ENCODE measurements around the gene NAGA. TPM values are rescaled to one million over a fixed set of nuclear protein-coding genes. Genes with fewer than 3 reads are reported as not detected.
"Not testable (repeated sequence)": the region's sequence is repeated elsewhere in the genome, so short reads cannot be mapped to it uniquely, and the experiment has no call there.

The NAGA gene
- 181 TPM for total RNA-seq (2013)
- 100 to 1,000 TPM; 123 to 218 (median 200) TPM for polyA plus RNA-seq
- polyA minus RNA-seq = 196 and 293 TPM in 2 replicates
- 15.5 to 170 (median 127) reads per million in 11 experiments for total RNA-seq

- Histone ChIP-seq H3K9me3 (replicated peaks in 1 of 2; ENCODE audit: control insufficient read depth in 1 of 2, insufficient read depth in 1 of 2, low read length in 2 of 2) (no peaks in the 10 kb centered on the region), H2AFZ (ENCODE audit: insufficient read depth, low read depth, low read length, poor library complexity, severe bottlenecking) (peak within 1 kb of the TSS; percentile 77), H3K79me2 (ENCODE audit: insufficient read depth, low read length) (peaks cover 54% of the 10 kb centered on the region), H3K4me1 (ENCODE audit: control insufficient read depth in 1 of 2, insufficient read depth in 2 of 2, low read length in 2 of 2) (peaks cover 52 to 76% of the 10 kb centered on the region in 2 donors), H3K4me3 (replicated peaks in 1 of 3; ENCODE audit: low read depth in 2 of 3, low read length in 3 of 3) (peak within 1 kb of the TSS; percentile 57 to 81 (median 74)), H4K20me1 (ENCODE audit: insufficient read depth, low read length) (peaks cover 40% of the 10 kb centered on the region), H3K27ac (ENCODE audit: low read depth in 1 of 2, low read length in 2 of 2) (peak within 1 kb of the TSS; percentile 87), H3K36me3 (replicated peaks in 1 of 2; ENCODE audit: control insufficient read depth in 1 of 2, insufficient read depth in 2 of 2, low read length in 2 of 2) (peaks cover 29 to 33% of the 10 kb centered on the region in 2 donors), H3K27me3 (ENCODE audit: control insufficient read depth in 2 of 2, insufficient read depth in 2 of 2, low read length in 2 of 2) (no peaks in the 10 kb centered on the region), H3K9ac (ENCODE audit: insufficient read depth, low read length, poor library complexity, severe bottlenecking) (peak within 1 kb of the TSS; percentile 66), H3K4me2 (replicated peaks; ENCODE audit: extremely low read depth, low read length, poor library complexity, severe bottlenecking) (peak within 1 kb of the TSS; percentile 77)
- peak within 1 kb of the TSS; percentile 87 to 91 for H3K4me3 Mint-ChIP-seq
- peaks cover 65% of the 10 kb centered on the region for H3K4me1 Mint-ChIP-seq
- H3K9me3 Mint-ChIP-seq = peaks cover 0 to 2% (median 0%) of the 10 kb centered on the region in 7 donors
- intact Hi-C loops (cut with micrococcal nuclease) = loop anchor here (5.0 kb wide), 1 partner anchor 73 kb away; the partner anchor contains the start of gene WBP2NL (in 2 of the 2)
- H3K27me3 Mint-ChIP-seq (ENCODE audit: low read depth in 3 of 3) = peaks cover 0 to 2% (median 2%) of the 10 kb centered on the region in 3 donors
- no peak for TF ChIP-seq CTCF (IDR thresholded peaks at IDR 0.05)
- peak; percentile 91 to 95 (median 94) for DNase-seq
- peaks cover 27 to 32% of the 10 kb centered on the region in 2 donors for H3K36me3 Mint-ChIP-seq
- peak within 1 kb of the TSS; percentile 91 to 98 (median 96) for H3K27ac Mint-ChIP-seq
- 0% methylated on average over 55 of the region's 56 CpGs for WGBS (ENCODE audit: insufficient coverage)
These were observed at the start of gene NAGA for GRCh38 chr22:42070517-42071422. Gene NAGA (minus strand): TSS chr22:42070812. CDS start chr22:42070297, 515 bp downstream.

- H3K9ac ChIP-seq (ENCODE audit: insufficient read depth, low read length, poor library complexity, severe bottlenecking) = no peak overlapping the region
- H3K4me2 ChIP-seq (replicated peaks; ENCODE audit: extremely low read depth, low read length, poor library complexity, severe bottlenecking) = no peak overlapping the region
- no peak for DNase-seq
- 100% methylated on average over 3 of the region's 4 CpGs for WGBS (ENCODE audit: insufficient coverage)
- peaks cover 18 to 31% (median 26%) of the 10 kb centered on the region in 7 donors for H3K9me3 Mint-ChIP-seq
- no peak overlapping the region for H3K27ac Mint-ChIP-seq
- H2AFZ ChIP-seq (ENCODE audit: insufficient read depth, low read depth, low read length, poor library complexity, severe bottlenecking) = no peak overlapping the region
- H3K9me3 ChIP-seq (replicated peaks in 1 of 2; ENCODE audit: control insufficient read depth in 1 of 2, insufficient read depth in 1 of 2, low read length in 2 of 2) = peaks cover 21 to 26% of the 10 kb centered on the region in 2 donors
- H3K36me3 ChIP-seq (replicated peaks in 1 of 2; ENCODE audit: control insufficient read depth in 1 of 2, insufficient read depth in 2 of 2, low read length in 2 of 2) = no peaks in the 10 kb centered on the region
- no peaks in the 10 kb centered on the region for H4K20me1 ChIP-seq (ENCODE audit: insufficient read depth, low read length)
- H3K79me2 ChIP-seq (ENCODE audit: insufficient read depth, low read length) = no peaks in the 10 kb centered on the region
- no peak overlapping the region for H3K4me3 ChIP-seq (replicated peaks in 1 of 3; ENCODE audit: low read depth in 2 of 3, low read length in 3 of 3)
- intact Hi-C loops (cut with micrococcal nuclease) = no loop called here
- H3K27me3 Mint-ChIP-seq (ENCODE audit: low read depth in 3 of 3) = peaks cover 4 to 6% (median 6%) of the 10 kb centered on the region in 3 donors
- TF ChIP-seq CTCF (IDR thresholded peaks at IDR 0.05) = no peak
- no peak overlapping the region for H3K27ac ChIP-seq (ENCODE audit: low read depth in 1 of 2, low read length in 2 of 2)
- H3K4me3 Mint-ChIP-seq = no peak overlapping the region
- H3K4me1 ChIP-seq (ENCODE audit: control insufficient read depth in 1 of 2, insufficient read depth in 2 of 2, low read length in 2 of 2) = peaks cover 12% of the 10 kb centered on the region in 2 donors
- peaks cover 15% of the 10 kb centered on the region for H3K4me1 Mint-ChIP-seq
- peaks cover 3% of the 10 kb centered on the region in 2 donors for H3K36me3 Mint-ChIP-seq
- peaks cover 0 to 4% of the 10 kb centered on the region in 2 donors for H3K27me3 ChIP-seq (ENCODE audit: control insufficient read depth in 2 of 2, insufficient read depth in 2 of 2, low read length in 2 of 2)
These were observed 46.3 kb upstream of the NAGA start for GRCh38 chr22:42116848-42117424.

GRCh38 chr22:42115420-42115830 is 44.8 kb upstream of the NAGA start:
- H3K79me2 ChIP-seq (ENCODE audit: insufficient read depth, low read length) = not testable (repeated sequence)

More at GRCh38 chr22:42115420-42115830, 44.8 kb upstream of the NAGA start:
- H3K4me1 Mint-ChIP-seq; H4K20me1 ChIP-seq (ENCODE audit: insufficient read depth, low read length); DNase-seq; H3K36me3 ChIP-seq (replicated peaks in 1 of 2; ENCODE audit: control insufficient read depth in 1 of 2, insufficient read depth in 2 of 2, low read length in 2 of 2); H3K9ac ChIP-seq (ENCODE audit: insufficient read depth, low read length, poor library complexity, severe bottlenecking); H3K27me3 Mint-ChIP-seq (ENCODE audit: low read depth in 3 of 3); H3K27ac ChIP-seq (ENCODE audit: low read depth in 1 of 2, low read length in 2 of 2); H3K27me3 ChIP-seq (ENCODE audit: control insufficient read depth in 2 of 2, insufficient read depth in 2 of 2, low read length in 2 of 2); H3K4me2 ChIP-seq (replicated peaks; ENCODE audit: extremely low read depth, low read length, poor library complexity, severe bottlenecking); H2AFZ ChIP-seq (ENCODE audit: insufficient read depth, low read depth, low read length, poor library complexity, severe bottlenecking); H3K36me3 Mint-ChIP-seq; H3K4me1 ChIP-seq (ENCODE audit: control insufficient read depth in 1 of 2, insufficient read depth in 2 of 2, low read length in 2 of 2); intact Hi-C loops (cut with micrococcal nuclease); H3K4me3 Mint-ChIP-seq; H3K27ac Mint-ChIP-seq: not testable (repeated sequence)
- Histone ChIP-seq H3K4me3 (replicated peaks in 1 of 3; ENCODE audit: low read depth in 2 of 3, low read length in 3 of 3) (peak overlapping the region in 1 of 3 experiments; percentile 3), H3K9me3 (replicated peaks in 1 of 2; ENCODE audit: control insufficient read depth in 1 of 2, insufficient read depth in 1 of 2, low read length in 2 of 2) (peaks cover 21 to 26% of the 10 kb centered on the region in 2 donors)
- peaks cover 18 to 31% (median 26%) of the 10 kb centered on the region in 7 donors for H3K9me3 Mint-ChIP-seq
- WGBS (ENCODE audit: insufficient coverage) = 53% methylated on average over 4 of the region's 6 CpGs

Measured in CD14-positive monocyte (primary cell).